ENCODE data around the gene CST11.
A peak's percentile ranks its signal among the peaks of the same experiment; 100 is the strongest.

The CST11 gene

DNA sequence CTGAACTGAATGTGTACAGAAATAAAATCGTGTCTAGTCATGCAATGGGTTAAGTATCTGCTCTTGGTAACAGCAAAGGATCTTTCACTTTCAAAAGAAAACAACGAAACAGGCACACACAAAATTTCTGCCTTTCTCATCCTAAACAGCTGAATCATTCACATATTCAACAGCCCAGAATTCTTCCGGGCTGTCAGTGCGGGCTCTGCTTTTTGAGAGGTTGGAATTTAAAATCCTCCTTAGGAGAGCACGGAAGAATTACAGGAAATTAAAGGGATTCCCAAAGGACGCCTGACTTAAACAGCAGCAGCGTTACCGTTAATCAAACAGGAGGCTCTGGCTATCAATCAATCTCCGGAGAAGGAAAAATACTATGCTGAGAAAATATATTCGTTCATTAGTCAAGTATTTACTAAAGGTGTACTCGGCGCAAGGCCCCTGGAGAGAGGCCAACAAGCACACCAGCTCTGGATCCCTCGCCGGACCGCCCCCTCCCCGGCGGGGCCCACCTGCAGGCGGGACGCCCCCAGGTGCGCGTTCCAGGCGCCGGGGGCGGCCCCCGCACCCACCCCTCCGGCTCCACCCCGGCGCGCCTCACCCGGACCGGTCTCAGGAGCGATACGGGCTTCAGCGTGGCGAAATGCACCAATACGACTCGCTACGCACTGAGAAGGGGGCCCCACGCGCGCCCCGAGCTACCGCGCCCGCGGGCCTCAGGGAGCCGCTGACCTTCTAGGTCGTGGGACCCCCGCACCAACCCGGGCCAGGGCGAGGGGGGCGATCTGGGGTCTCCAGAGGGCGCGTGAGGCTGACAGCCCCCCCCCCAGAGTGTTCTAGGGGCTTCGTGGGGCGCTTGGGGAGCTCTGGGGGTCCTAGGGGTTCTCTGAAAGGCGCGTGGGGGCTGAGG is 32.4 kb downstream of the CST11 start:
- DNase-seq (ENCODE audit: low read depth in 2 of 2), result peak in 1 of 2 donors; percentile 36

DNA sequence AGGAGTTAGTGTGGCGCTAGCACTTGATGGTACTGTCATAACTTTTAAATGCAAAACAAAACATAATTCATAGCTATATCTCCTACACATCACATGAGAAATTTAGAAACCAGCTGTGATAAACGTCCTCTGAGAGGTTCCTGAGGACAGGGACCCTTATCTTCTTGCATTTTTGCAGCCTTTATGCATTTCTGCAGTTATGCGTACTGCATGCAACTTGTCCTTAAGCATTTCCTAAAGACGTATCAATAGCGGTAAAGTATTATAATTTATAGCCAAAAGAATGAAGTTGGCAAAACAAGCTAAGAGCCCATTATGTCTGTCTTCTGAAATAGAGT is 33.0 kb downstream of the CST11 start:
- DNase-seq (ENCODE audit: low read depth in 2 of 2), result no peak

- DNase-seq (ENCODE audit: low read depth in 2 of 2), result no peak
Measured at GRCh38 chr20:23417861-23418260, 34.8 kb downstream of the CST11 start.

- no peak for DNase-seq (ENCODE audit: low read depth in 2 of 2)
Measured at GRCh38 chr20:23415959-23416583, 36.6 kb downstream of the CST11 start.

DNA sequence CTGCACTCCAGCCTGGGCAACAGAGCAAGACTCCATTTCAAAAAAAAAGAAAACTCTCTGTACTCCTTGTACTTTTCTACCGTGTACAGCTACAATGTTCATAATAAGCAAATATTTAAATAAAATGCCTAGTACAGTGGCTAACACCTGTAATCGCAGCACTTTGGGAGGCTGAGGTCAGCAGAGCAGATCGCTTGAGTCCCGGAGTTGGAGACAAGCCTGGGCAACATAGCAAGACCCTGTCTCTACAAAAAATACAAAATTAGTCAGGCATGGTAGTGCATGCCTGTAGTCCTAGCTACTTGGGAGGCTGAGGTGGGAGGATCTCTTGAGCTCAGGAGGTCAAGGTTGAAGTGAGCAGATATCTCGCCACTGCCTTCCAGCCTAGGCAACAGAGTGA is 37.1 kb downstream of the CST11 start:
- no peak for DNase-seq (ENCODE audit: low read depth in 2 of 2)

DNA sequence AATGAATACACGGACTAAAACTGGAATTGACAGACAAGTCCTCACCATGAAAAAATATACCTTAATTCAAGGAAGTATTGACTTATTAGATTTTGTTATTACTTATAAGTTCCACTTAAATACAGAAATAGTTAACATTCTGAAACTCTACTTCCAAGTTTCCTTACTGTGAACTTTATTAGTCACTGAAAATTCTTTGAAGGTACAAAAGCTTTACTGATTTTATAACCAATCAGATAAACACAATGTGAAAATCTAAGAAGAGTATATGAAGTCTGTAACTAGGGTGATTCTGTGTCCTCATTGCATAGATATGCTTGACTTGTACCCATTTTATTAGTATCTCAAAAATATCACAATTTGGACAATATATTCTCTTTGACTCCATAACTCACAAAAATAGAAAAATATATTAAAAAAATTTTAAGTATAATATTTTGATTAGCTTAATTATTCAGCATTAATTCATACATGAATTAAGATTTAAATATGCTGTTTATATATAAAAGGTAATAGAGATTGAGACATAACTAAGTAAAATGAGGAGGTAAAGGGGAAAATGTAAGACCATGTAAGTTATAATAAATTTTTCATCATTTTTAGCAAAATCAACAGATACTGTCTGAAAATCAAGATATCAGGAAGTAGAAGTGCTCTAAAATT is 38.0 kb downstream of the CST11 start:
- DNase-seq (ENCODE audit: low read depth in 2 of 2), result no peak

DNA sequence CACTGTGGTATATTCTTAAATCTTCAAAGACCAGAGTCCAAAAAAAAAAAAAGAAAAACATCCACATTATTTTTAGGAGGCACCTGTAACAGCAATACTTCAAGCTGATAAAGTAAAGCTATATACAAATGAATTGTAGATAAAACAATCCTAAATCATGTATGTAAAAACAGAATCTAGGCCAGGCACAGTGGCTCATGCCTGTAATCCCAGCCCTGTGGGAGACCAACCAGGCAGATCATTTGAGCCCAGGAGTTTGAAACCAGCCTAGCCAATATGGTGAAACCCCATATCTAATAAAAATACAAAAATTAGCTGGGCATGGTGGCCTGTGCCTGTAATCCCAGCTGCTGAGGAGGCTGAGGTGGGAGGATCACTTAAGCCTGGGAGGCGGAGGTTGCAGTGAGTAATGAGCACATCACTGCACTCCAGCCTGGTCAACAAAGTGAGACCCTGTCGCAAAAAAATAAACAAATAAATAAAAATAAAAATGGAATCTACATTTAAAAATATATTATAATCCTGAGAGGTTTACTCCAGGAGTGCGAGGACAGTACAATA is 38.7 kb downstream of the CST11 start:
- DNase-seq (ENCODE audit: low read depth in 2 of 2), result no peak

GRCh38 chr20:23412026-23412425 is 40.6 kb downstream of the CST11 start:
- no peak for DNase-seq (ENCODE audit: low read depth in 2 of 2)

GRCh38 chr20:23410916-23411695 is 41.6 kb downstream of the CST11 start:
- no peak for DNase-seq (ENCODE audit: low read depth in 2 of 2)

- no peak for DNase-seq (ENCODE audit: low read depth in 2 of 2)
Measured at GRCh38 chr20:23409800-23410199, 42.9 kb downstream of the CST11 start.

GRCh38 chr20:23408957-23409356 is 43.7 kb downstream of the CST11 start:
- DNase-seq (ENCODE audit: low read depth in 2 of 2), result no peak

DNA sequence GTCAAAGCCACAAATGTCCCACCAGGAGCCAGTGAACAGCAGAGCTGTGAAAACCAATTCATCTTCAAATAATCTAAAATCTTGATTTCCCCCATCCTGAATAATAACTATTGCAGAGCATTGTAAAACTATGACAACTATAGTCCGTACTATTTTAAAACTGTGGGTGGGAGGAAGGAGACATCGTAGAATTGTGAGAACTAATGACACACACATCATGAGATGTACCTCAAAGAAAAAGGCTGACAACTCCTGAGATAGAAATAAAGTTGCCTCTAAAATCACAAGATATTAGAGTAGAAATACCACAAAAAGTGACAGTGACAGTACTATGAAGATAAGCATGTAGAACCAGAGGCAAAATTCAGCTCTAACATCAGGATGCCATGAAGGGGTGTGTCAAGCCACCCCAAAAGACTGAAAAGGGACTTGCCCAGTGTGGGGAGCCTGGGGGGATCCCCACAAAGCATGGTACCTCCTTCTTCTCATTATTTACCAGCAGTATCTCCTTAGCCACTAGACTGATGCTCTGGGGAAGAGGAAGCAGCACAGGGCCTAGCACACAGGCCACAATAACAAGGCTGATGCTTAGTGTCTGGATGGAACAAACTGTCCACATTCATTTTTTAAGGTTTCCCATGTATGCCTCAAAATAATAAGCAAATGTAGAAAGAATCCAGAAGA is 44.8 kb downstream of the CST11 start:
- DNase-seq (ENCODE audit: low read depth in 2 of 2), result no peak

GRCh38 chr20:23406880-23407279 is 45.8 kb downstream of the CST11 start:
- DNase-seq (ENCODE audit: low read depth in 2 of 2), result no peak

DNA sequence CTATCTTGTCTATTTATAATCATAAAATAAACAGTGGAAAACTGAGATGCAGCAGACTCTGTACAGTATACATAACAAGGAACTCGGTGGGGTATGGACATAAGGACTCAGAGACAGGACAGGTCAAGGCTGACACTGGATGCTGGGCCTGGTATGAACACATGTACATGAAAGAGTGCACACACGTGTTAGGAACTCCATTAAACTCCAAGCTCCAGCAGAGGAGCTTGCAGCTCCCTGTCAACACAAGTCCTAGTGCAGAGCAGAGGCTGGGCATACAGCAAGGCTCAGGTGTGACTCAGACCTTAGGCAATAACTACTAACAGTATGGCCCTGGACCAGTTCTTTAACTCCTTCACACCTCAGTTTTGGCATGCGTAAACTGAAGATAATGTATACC is 48.5 kb downstream of the CST11 start:
- no peak for DNase-seq (ENCODE audit: low read depth in 2 of 2)

DNA sequence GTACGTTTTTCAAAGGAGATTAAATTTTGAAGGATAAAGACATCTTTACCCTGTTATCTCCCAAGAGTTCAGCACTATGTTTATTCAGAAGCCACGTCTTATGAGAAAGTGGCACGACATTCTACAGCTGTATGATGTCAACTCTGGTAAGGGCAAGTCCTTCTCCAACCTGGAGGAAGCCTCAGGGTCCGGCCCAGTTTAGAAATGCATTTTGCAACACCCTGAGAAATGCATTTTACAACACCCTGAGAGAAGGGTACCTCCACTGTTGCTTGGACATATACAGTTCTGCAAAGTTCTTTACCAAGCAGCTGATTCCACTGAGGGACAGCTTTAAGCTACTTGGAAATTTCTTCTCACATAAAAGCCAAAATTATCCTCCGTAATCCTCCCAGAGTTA is 48.9 kb downstream of the CST11 start:
- no peak for DNase-seq (ENCODE audit: low read depth in 2 of 2)

DNA sequence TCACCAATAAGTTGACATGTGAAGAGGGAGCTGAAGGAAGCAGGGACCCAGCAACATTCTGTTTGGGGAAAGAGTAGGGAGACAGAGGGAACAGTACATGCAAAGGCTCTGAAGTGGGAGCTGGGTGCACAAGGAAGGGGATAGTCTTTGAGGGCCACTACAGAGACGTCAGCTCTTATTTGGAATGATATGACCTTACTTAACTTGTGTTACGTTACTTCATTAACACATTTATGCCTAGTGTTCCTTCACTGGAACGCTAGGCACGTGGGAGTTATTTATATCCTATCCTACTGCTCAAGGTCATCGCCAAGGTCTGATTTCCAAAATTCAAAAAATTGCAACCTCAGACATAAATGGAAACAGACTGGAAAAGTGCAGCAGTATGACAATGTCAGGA is 51.6 kb downstream of the CST11 start:
- DNase-seq (ENCODE audit: low read depth in 2 of 2), result no peak

Measured in stimulated activated CD4-positive, alpha-beta T cell treated with anti-CD3 and anti-CD28 coated beads, Interleukin-15, amount 100 ng/mL, for 48 hours (primary cell).